ENCODE data around the gene TGM2.

DNA sequence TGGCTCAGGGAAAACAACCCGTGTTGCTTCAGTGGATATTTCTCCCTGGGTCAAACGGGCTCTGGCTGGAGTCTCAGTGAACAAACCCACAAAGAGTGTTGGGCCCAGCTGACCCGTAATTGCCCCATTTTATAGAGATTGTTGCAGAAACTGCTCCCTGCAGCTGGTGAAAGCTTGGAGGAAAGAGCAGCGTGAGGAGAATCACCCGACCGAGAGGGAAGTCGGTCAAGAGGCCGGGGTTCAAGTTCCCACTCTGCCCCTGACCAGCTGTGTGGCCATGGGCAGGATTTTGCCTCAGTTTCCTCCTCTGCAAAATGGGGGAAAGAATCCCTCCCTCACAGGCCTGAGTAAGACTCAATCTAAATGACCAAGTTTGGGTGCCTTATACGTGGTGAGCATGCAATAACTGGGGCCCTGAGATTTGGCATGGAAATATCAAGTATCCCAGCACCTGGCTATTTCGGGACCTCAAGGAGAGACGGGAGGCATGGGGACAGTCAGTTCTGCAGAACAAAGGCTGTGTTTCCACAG, 1.7 kb upstream of the TGM2 start:
- TF ChIP-seq, protein P1, sequence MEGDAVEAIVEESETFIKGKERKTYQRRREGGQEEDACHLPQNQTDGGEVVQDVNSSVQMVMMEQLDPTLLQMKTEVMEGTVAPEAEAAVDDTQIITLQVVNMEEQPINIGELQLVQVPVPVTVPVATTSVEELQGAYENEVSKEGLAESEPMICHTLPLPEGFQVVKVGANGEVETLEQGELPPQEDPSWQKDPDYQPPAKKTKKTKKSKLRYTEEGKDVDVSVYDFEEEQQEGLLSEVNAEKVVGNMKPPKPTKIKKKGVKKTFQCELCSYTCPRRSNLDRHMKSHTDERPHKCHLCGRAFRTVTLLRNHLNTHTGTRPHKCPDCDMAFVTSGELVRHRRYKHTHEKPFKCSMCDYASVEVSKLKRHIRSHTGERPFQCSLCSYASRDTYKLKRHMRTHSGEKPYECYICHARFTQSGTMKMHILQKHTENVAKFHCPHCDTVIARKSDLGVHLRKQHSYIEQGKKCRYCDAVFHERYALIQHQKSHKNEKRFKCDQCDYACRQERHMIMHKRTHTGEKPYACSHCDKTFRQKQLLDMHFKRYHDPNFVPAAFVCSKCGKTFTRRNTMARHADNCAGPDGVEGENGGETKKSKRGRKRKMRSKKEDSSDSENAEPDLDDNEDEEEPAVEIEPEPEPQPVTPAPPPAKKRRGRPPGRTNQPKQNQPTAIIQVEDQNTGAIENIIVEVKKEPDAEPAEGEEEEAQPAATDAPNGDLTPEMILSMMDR (IDR thresholded peaks at IDR 0.05; ENCODE audit: poor library complexity, severe bottlenecking) = no peak
- TF ChIP-seq TAF1 (IDR thresholded peaks at IDR 0.05; ENCODE audit: low read depth) = no peak
- TF ChIP-seq EP300 (conservative IDR thresholded peaks at IDR 0.05; ENCODE audit: poor library complexity, severe bottlenecking) = no peak
- TF ChIP-seq EZH2 (IDR thresholded peaks at IDR 0.05; ENCODE audit: borderline replicate concordance, insufficient read depth, low read length, poor library complexity, severe bottlenecking) = no peak
- no peak for TF ChIP-seq MXI1 (conservative IDR thresholded peaks at IDR 0.05; ENCODE audit: poor library complexity, severe bottlenecking)
- no peak for TF ChIP-seq REST (IDR thresholded peaks at IDR 0.05; ENCODE audit: borderline replicate concordance)

Measured in neural cell (in vitro differentiated cells).